CD4-positive, alpha-beta T cell treated with Interleukin-15 for 4 hours (primary cell): ENCODE measurements around the gene CXorf65.
A peak's percentile ranks its signal among the peaks of the same experiment; 100 is the strongest.

Source experiments
- DNase-seq: peaks from one replicate; pipeline ENCODE4 v3.0.0-alpha.2; 2020; ENCODE audit warnings: low spot score

CXorf65 gene

DNA sequence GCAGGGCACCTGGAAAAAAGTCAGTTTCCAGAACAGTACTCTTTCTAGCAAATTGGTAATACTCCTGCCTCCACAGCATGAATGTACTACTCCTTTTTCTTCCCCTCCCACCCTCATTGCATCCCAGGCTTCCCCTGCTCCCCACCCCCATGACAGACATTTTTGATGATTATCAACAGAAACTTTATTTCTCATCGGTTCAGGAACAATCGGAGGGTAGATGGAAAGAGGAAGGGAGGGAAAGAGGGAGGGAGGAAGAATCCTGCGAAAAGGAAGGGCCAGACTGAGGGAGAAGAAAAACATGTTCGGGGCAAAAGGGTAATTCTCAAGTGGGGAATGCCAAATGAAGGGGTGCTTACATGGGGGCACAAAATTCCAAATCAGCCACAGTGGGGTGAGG is 705 bp upstream of the CXorf65 start:
- DNase-seq, result no peak

DNA sequence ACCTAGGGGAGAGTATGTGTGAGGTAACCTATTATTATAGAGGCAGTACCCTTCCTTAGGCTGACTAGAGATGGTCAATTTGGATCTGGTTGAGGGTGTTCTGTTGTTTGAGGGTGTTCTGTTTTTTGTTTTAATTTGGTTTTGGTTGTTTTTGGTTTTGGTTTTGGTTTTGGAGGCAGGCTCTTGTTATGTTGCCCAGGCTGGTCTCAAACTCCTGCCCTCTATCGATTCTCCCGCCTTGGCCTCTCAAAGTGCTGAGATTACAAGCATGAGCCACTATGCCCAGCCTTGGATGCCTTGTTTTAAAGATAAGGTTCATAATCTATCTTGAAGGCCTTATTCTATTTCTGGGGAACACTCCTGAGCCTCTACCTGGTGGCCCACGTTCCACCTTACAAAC is 912 bp downstream of the CXorf65 start:
- DNase-seq, result no peak

DNA sequence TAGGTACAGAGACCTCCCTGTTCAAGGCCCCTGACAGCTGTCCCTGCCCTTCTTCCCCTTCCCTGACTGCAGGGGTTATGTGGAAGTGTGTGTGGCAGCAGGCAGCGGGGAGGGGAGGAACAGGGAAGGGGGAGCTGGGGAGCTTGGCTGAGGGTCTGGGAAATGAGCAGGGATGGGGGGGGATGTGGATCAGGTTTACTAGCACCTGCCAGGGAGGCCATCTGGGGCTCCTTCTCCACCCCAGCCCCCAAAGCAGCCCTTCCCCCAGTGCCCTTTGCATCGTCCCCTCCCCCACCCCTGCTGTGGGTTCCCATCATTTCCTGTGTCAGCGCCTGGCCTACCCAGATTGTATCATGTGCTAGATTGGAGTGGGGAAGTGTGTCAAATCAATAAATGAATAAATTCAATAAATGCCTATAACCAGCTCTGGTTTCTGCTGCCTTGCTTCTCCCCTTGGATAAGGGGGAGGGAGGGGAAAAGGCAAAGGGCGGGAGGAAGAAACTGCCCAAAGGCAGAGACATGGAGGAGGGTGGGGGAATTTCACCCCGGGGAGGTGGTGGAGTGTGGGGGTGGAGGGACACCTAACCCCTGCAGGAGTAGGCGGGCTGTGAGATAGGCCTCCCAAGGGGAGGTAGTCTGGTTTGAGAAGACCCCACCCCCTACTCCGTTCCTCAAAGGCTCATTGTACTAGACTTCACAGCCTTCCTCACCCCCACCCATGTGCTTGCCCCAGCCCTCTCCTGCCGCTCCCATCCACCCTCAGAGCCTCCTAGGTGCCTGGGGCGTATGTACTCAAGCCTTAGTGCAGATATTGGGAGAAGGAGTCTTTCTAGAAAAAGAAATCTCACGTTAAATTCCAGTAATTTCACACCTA is 3.2 kb downstream of the CXorf65 start:
- peak; percentile 51 for DNase-seq

DNA sequence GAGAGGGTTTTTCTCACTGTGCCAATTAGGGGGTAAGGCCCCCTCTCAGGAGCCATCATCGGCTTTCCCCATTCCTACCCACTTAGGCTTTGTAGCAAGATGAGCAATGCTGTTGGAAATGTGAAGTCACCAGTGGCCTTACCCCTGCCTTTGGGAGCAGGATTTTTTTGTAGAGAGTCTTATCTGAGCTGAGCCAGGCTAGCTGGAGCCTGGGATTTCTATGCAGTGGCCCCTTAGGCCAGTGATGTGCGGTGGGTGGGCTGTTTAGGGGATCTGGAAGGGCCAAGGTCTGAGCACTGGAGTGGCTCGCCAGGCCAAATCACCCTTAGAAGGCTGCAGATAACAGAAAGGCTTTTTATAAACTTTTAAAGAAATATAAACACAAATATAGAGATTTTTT is 4.2 kb downstream of the CXorf65 start:
- DNase-seq, result no peak

DNA sequence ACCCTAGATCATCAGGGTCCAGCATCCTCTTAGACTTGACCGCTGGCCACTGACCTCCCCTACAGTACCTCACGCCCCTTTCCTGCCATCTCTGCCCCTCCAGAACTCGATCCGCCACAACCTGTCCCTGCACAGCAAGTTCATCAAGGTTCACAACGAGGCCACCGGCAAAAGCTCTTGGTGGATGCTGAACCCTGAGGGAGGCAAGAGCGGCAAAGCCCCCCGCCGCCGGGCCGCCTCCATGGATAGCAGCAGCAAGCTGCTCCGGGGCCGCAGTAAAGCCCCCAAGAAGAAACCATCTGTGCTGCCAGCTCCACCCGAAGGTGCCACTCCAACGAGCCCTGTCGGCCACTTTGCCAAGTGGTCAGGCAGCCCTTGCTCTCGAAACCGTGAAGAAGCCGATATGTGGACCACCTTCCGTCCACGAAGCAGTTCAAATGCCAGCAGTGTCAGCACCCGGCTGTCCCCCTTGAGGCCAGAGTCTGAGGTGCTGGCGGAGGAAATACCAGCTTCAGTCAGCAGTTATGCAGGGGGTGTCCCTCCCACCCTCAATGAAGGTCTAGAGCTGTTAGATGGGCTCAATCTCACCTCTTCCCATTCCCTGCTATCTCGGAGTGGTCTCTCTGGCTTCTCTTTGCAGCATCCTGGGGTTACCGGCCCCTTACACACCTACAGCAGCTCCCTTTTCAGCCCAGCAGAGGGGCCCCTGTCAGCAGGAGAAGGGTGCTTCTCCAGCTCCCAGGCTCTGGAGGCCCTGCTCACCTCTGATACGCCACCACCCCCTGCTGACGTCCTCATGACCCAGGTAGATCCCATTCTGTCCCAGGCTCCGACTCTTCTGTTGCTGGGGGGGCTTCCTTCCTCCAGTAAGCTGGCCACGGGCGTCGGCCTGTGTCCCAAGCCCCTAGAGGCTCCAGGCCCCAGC is 5.7 kb downstream of the CXorf65 start:
- DNase-seq, result no peak

DNA sequence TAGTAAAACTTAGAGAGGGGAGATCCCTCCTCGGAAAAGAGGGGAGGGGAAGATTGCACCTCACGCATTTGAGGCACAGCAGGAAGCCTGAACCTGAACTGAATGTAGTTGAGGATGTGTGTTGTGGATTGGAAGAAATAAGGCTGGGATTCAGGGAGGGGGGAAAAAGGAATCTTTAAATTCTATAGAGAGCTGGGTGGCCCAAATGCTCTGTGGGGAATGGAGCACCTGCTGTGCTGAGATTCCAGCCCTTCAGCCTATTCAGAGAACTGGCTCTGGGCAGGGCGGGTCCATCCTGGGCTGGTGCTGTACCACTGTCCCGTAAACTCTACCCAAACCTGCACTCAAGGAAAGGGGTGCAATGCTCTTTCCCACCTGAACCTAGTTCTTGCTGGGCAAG is 6.8 kb downstream of the CXorf65 start:
- DNase-seq, result no peak

DNA sequence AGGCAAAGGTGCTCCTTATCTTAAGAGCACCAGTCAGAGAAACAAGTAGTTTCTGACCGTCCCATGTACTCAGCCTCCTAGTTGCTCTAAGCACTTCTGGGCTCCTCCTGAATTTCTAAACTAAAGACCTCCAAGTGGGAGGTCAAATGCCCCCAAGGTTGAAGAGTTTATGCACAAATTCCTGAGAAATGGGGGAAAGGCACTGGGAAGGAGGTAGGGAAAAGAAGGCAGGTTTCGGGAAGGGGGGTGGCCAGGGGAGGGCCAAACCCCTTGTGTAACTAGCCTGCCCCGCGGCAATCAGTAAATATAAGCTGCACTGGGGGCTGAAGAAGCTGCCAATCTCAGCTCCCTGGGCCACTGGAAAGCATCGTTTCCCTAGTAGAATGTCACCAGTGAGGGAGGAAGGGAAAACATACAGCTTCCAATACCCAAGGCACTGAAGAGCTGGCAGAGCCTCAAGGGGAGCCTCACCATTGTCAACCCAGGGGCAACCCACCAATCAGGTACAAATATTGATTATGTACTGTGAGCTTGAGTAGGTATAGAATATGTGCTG is 7.5 kb downstream of the CXorf65 start:
- DNase-seq, result no peak

DNA sequence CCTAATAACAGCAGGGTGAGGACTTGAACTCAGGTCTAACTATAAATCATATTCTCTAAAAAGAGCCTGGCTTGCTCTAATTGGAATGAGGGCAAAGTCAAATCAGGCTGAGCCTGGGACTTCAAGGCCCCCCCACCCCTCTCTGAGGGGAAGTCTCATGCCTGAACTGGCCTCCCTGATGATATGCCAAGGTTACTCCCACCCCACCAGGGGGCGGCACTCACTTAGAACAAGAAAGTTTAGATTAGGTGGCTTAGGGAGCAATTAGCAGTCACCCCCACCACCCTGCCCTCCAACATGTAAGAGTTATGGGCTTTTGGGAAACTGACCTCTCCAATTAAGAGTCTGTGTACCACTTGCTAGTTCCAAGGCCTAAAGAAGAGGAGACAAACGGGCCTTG is 8.2 kb downstream of the CXorf65 start:
- peak; percentile 77 for DNase-seq

DNA sequence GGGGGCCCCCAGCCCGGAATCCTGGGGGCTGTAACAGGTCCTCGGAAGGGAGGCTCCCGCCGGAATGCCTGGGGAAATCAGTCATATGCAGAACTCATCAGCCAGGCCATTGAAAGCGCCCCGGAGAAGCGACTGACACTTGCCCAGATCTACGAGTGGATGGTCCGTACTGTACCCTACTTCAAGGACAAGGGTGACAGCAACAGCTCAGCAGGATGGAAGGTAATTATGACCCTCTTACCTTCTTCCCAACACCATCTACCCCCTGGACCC is 9.8 kb downstream of the CXorf65 start:
- DNase-seq, result no peak

DNA sequence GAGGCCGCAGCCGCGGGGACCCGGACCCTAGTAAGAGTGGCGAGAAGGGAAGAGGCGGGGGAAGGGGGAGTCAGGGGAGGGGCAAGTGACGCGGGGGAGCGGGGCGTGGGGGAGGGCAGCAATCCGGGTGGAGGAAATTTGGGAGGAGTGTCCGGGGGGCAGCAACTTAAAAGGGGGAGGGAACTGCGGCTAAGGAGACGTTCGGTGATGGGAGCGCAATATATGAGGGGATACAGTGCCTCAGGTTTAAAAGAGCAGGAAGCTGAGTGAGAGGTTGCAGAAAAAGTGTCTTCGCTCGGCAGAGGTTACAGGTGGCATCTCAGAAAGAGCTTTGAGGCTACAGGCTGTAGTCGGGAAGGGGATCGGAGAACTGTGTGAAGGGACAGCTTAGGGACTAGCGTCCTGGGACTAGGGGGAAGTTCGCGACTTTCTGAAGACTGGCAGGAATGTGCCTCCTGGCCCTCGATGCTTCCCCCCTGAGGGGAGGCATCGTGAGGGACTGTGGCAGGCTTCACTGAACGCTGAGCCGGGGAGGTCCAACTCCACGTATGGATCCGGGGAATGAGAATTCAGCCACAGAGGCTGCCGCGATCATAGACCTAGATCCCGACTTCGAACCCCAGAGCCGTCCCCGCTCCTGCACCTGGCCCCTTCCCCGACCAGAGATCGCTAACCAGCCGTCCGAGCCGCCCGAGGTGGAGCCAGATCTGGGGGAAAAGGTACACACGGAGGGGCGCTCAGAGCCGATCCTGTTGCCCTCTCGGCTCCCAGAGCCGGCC is 10.4 kb downstream of the CXorf65 start:
- peak; percentile 59 for DNase-seq

DNA sequence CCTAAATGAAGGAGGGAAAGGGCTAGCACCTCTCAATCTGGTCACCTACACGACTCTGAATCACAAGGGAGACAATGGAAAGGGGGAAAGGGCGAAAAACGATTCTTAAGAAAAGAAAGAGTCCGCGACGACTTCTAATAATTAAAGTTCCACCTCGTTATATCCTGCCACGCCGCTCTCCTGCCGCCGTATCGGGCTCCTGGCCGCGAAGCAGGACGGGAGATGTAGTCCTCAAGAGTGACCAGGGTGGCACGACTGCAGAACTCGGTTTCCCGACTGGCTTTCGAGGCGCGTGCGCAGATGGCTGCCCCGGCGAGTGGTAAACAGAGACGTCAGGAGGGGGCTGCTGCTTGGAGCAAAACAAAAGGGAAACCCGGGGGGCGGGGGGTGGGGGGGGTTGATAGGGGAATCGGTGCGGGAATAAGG is 11.0 kb downstream of the CXorf65 start, which contains the start of gene FOXO4:
Gene FOXO4 (plus strand): TSS at position 297 of the 426 bp plus-strand sequence. CDS start 678 bp downstream, outside the sequence.
- DNase-seq, result peak; percentile 89

DNA sequence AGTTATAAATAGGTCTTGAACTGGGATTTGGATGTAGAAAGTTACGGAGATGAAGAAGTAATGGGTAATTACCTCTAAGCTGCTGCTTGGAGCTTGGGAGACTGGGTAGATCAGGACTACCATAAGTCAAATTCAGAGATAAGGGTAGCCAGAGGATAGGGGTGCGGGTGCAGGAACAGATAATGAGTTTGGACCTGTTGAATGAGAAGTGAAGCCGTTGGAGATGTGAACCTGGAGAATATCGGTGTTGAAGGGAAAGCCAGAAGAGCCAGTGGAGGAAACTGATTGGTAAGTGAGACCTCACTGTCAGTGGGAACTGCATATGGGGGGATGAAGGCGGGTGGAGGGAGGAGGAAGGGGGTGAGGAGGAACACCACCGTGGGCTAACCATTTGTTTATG is 11.5 kb downstream of the CXorf65 start:
- DNase-seq, result no peak

DNA sequence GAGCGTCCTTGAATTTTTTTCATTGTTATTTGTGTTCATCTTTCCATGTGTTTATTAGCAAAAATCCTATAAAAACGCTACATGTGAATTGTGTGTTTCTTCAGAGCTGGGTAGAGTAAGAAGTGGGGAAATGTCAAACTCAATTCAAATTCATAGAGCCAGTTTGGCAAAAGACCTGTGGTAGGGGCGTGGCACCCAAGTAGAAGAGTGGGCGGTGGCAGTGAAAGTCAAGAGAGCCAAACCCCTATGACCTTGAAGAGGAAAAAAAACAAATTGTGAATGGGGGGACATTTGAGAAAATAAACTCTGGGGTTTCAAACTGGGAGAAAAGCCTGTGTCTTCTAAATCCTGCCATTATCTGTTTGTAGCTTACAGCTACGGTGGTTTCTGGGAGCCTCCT is 15.3 kb downstream of the CXorf65 start:
- DNase-seq, result no peak

DNA sequence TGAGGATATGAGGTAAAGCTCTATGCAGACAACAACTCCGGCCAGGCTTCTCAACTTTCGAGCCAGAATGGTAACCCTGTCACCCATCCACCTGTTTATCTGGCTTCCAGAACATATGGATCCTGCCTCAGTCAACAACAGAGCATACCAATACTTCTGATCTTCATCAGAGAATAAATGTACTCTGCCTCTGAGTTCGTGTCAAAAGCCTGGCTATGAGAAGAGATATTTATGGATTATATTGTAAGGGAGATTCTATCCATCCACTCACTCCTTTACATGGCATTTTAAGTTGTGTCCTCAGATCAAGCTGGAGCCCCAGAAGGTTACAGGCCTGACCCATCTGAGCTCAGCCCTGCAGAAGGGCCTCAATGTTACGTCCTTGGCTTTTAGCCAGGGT is 20.6 kb downstream of the CXorf65 start:
- DNase-seq, result no peak

DNA sequence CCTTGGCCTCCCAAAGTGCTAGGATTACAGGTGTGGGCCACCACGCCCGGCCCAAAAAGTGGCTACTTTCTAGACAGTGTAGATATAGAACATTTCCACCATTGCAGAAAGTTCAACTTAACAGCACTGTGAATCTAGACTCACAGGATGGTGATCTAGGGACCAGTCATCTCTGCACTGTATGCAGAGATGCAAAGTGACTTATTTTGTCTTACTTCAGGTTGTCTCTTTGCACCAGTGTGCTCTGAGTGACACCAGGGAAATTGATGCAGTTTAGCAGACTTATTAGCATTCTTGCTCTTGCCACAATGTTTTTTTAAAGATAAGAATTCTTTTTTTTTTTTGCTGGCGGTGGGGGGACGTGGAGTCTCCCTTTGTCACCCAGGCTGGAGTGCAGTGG is 23.7 kb downstream of the CXorf65 start:
- DNase-seq, result no peak

DNA sequence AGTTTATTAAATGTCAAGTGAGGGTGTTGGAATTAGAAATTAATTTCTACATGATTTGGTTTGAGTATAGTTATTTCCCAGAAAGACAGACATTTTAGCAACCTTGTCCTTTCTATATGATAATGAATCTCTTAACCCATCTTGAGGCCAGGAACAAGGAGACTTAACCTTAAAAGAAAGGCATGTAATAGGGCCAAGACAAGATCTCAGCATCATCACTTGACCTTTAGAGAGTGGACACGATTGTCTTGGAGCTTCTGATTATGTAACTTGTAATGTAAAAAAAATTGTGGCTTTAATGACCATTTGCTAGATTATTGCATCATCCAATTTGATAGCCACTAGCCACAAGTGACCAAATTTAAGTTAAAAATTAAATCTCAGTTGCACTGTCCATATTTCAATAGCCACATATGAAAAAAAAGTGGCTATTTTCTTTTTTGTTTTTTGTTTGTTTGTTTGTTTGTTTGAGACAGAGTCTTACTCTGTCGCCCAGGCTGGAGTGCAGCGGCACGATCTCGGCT is 24.4 kb downstream of the CXorf65 start:
- DNase-seq, result no peak

DNA sequence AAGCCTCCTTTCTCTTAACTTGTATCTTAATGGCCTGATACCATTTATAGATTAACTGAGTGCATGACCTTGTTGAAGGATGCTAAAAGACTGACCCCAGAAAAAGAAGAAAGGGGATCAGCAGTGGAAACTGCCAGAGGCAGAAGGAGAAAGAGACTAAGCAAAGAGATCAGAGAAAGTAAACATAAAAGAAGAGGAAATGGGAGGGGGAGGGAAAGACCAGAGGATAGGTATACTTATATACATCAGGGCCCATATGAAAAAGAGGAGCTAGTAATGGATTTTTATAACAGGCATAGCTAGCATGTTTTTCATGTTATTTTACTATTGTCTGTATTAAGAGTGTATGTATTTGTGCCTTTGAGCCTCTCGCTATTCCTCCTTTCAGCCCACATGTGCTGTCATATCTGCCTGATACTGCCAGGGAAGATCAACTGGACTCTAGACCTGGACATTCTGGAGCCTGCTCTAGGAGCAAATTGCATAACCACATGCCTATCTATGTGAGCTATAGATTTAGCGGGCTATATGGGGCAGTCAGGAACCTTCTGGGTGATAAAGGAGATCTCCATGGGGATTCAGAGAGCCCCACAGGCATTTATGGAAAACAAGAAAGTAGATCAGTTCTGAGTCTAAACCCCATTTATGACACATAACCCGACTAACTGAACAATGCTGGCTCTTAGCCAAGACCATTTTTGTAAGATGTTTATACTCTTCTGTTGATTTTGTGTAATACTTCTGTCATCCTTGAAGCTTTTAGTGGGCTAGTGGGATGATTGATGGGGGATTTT is 25.0 kb downstream of the CXorf65 start:
- DNase-seq, result no peak

DNA sequence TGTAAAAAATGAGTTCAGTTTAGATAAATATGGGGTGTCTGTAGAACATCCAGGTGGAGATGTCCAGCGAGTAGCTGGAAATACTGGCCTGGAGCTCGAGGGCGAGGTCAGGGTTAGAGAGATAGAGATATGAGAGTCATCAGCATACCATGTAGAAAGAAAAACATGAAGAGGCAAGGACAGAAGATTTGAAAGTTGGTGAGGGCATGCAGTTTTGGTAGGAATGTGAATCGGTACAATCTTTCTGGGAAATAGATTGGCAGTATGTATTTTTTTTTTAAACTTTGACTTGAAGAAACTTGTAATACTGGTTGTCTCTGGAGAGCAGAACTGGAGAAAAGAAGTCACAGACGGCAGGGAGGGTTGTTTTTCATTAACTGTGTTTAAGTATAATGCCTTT is 36.0 kb downstream of the CXorf65 start:
- no peak for DNase-seq

DNA sequence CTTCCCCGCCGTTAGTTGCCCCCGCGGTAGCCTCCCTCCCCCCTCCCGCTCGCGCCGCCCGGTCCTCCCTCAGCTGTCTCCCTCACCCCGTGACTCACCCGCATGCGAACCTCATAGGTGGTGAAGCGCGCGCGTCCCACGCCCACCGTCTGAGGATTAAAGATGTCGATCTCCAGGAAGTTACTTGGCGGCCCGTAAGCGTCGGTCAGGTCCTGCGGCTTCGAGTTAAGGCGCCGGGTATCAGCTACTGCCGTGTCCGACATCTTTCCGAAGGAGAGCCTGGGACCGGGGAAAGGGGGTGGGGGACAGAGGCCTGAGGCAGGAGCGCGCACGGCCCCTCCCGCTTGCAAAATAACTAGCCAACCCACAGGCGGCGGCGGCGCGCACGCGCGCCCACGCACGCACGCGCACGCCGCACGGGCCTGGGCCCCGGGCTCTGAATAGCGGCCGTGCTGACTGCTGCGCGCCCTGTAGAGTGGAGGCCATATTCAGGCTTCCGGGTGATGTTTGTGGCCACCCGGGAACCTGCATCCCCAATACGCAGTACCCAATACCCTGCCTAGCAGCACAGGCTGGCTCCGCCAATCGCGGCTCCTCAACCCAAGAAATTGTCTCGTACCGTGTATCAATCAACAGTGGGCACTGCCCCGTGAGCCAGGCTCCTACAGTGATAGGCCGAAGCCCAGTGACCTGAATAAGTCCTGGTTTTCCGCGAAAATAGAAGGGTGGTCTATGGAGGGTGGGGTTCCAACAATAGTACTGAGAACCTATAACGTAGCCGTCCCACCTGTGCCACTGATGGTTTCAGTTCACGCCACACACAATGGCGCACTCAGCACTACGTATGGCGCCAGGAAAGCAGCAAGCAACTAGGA is 38.3 kb downstream of the CXorf65 start, which contains the start of gene SNX12:
Gene SNX12 (minus strand): TSS at position 291 of the 875 bp plus-strand sequence. CDS start 28 bp downstream, at position 263.
- peak; percentile 93 for DNase-seq

DNA sequence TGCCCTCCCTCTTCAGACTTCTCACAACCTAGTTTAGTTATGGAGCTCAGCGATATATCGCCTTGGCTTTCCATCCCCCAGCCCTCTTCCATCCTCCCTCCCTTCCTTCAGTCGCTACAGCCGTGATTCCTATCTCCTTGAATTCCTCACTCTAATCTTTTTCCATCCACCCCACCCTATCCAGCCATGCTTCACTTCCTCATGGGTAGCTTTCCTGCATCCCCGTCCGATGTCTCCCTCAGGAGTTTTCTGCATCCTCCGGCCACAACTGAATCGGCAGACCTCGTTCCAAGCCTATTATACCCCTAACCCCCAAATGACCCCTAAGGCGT is 38.9 kb downstream of the CXorf65 start:
- DNase-seq, result no peak
